ENCODE measurements around the gene PLCD3. TPM values are rescaled to one million over a fixed set of nuclear protein-coding genes. Genes with fewer than 3 reads are reported as not detected.
A peak's percentile ranks its signal among the peaks of the same experiment; 100 is the strongest.

Gene PLCD3
- total and polyA plus RNA-seq, 9 of the 15 experiments (the other 6 are each of a cell fraction or from before 2014, with no cell fraction given) = 0.20 to 22.6 (median 7.5) TPM

DNA sequence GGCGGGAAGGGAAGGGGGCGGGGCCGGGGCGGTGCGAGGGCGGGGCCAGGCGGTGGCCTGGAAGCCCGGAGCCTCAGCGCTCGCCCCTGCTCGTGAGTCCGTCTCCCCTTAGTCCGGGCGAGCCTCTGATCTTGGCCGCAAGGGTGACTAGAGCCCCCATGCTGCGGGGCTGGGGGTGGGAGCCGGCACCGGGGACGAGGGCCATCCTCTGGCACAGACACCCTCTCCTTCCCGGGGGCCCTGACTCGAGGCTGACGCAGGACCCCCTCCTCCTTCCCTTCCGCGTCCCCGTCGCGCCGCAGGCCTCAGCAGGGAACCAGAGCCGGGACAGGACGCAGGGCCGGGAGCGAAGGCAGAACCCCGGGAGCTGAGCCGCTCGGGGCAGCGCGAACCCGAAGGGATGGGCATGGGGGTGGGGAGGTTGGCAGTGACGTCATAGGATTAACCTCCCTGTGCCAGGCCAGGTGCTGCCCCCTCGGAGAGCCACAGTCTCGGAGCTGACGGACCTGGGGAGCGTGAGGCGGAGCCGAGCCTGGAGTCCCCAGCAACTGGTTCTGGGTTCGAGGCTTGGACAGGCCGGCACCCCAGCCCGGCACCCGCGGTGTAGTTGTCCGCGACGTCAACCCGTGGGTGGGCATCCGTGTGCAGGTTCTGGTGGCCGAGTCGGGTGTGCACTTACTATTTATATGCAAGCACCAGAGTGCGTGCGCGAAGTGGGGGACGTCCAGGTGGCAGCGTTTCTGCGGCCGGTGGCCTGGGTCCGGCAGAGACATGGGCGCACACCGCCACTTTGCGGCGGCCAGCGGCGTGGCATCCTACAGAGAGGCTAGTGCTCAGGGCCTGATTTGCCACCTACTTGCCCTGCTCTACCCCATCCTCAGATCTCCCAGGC is 503 bp upstream of the PLCD3 start (continued):
- TF ChIP-seq, protein P1, sequence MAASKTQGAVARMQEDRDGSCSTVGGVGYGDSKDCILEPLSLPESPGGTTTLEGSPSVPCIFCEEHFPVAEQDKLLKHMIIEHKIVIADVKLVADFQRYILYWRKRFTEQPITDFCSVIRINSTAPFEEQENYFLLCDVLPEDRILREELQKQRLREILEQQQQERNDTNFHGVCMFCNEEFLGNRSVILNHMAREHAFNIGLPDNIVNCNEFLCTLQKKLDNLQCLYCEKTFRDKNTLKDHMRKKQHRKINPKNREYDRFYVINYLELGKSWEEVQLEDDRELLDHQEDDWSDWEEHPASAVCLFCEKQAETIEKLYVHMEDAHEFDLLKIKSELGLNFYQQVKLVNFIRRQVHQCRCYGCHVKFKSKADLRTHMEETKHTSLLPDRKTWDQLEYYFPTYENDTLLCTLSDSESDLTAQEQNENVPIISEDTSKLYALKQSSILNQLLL (CRISPR knock-in tag; IDR thresholded peaks at IDR 0.05; ENCODE audit: borderline replicate concordance) = no peak
- TF ChIP-seq ZNF134 (CRISPR knock-in tag; conservative IDR thresholded peaks at IDR 0.05) (no peak), MCM5 (IDR thresholded peaks at IDR 0.05; ENCODE audit: low read depth) (no peak), ATF1 (CRISPR knock-in tag; IDR thresholded peaks at IDR 0.05) (peak; percentile 23; the same call in 1 of the 2 replicates), ATF1 (tag; IDR thresholded peaks at IDR 0.05) (peak; percentile 95), TEAD4 (IDR thresholded peaks at IDR 0.05; ENCODE audit: low read length) (no peak), TEAD4 (CRISPR knock-in tag; IDR thresholded peaks at IDR 0.05; ENCODE audit: borderline replicate concordance) (no peak), BCL6 (CRISPR knock-in tag; IDR thresholded peaks at IDR 0.05) (no peak), DIDO1 (tag; IDR thresholded peaks at IDR 0.05; ENCODE audit: low read depth) (no peak), ZNF766 (CRISPR knock-in tag; conservative IDR thresholded peaks at IDR 0.05) (no peak), ZNF121 (CRISPR knock-in tag; conservative IDR thresholded peaks at IDR 0.05) (peak; percentile 43; the same call in 1 of the 2 replicates), KDM4B (IDR thresholded peaks at IDR 0.05; ENCODE audit: borderline replicate concordance in 2 of 2, low read depth in 1 of 2) (no peak), SAP30 (IDR thresholded peaks at IDR 0.05; ENCODE audit: borderline replicate concordance, insufficient read depth, low read depth, low read length, poor library complexity, severe bottlenecking) (peak; percentile 57), KHSRP (IDR thresholded peaks at IDR 0.05) (0 out of 2 replicates have a peak, but pooled peaks have one; percentile 25), TAF9B (IDR thresholded peaks at IDR 0.05; ENCODE audit: partially characterized antibody) (no peak), HCFC1 (IDR thresholded peaks at IDR 0.05; ENCODE audit: low read depth, low read length) (no peak), ZNF695 (CRISPR knock-in tag; IDR thresholded peaks at IDR 0.05) (no peak), ZNF778 (CRISPR knock-in tag; IDR thresholded peaks at IDR 0.05) (no peak)
- TF ChIP-seq, protein P2, sequence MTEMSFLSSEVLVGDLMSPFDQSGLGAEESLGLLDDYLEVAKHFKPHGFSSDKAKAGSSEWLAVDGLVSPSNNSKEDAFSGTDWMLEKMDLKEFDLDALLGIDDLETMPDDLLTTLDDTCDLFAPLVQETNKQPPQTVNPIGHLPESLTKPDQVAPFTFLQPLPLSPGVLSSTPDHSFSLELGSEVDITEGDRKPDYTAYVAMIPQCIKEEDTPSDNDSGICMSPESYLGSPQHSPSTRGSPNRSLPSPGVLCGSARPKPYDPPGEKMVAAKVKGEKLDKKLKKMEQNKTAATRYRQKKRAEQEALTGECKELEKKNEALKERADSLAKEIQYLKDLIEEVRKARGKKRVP (CRISPR knock-in tag; IDR thresholded peaks at IDR 0.05) = no peak
- TF ChIP-seq, protein P3, sequence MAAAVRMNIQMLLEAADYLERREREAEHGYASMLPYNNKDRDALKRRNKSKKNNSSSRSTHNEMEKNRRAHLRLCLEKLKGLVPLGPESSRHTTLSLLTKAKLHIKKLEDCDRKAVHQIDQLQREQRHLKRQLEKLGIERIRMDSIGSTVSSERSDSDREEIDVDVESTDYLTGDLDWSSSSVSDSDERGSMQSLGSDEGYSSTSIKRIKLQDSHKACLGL (CRISPR knock-in tag; IDR thresholded peaks at IDR 0.05; ENCODE audit: borderline replicate concordance, poor library complexity, severe bottlenecking) = no peak
- TF ChIP-seq, protein P4, sequence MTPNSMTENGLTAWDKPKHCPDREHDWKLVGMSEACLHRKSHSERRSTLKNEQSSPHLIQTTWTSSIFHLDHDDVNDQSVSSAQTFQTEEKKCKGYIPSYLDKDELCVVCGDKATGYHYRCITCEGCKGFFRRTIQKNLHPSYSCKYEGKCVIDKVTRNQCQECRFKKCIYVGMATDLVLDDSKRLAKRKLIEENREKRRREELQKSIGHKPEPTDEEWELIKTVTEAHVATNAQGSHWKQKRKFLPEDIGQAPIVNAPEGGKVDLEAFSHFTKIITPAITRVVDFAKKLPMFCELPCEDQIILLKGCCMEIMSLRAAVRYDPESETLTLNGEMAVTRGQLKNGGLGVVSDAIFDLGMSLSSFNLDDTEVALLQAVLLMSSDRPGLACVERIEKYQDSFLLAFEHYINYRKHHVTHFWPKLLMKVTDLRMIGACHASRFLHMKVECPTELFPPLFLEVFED (CRISPR knock-in tag; conservative IDR thresholded peaks at IDR 0.05) = no peak
- TF ChIP-seq, protein P5, sequence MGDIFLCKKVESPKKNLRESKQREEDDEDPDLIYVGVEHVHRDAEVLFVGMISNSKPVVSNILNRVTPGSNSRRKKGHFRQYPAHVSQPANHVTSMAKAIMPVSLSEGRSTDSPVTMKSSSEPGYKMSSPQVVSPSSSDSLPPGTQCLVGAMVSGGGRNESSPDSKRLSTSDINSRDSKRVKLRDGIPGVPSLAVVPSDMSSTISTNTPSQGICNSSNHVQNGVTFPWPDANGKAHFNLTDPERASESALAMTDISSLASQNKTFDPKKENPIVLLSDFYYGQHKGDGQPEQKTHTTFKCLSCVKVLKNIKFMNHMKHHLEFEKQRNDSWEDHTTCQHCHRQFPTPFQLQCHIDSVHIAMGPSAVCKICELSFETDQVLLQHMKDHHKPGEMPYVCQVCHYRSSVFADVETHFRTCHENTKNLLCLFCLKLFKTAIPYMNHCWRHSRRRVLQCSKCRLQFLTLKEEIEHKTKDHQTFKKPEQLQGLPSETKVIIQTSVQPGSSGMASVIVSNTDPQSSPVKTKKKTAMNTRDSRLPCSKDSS (IDR thresholded peaks at IDR 0.05; ENCODE audit: low read depth, partially characterized antibody) = no peak

Data from K562 (cell line).